Suprapubic skin (tissue), 4 donors: Measurements from ENCODE around the gene UBR1. TPM values are rescaled to one million over a fixed set of nuclear protein-coding genes. Genes with fewer than 3 reads are reported as not detected.

Experiments used
- DNase-seq, 2 donors: peaks; one replicate each; pipeline ENCODE4 v3.0.0-alpha.2; 2019; ENCODE audit warnings: low spot score in 2 of 2
- H3K27ac ChIP-seq: fragments of 200-600 bp; sonication (generic); one replicate; pipeline ENCODE4 v1.5.1; 2019
- H3K27me3 ChIP-seq: fragments of 200-600 bp; sonication (generic); one replicate; pipeline ENCODE4 v1.5.1; 2019
- H3K36me3 ChIP-seq: fragments of 200-600 bp; sonication (generic); one replicate; pipeline ENCODE4 v1.5.1; 2019
- H3K4me1 ChIP-seq: fragments of 200-600 bp; sonication (generic); one replicate; pipeline ENCODE4 v1.5.1; 2019
- H3K4me3 ChIP-seq: fragments of 200-600 bp; sonication (generic); one replicate; pipeline ENCODE4 v1.5.1; 2019; ENCODE audit warnings: mild to moderate bottlenecking
- H3K9me3 ChIP-seq: fragments of 200-600 bp; sonication (generic); one replicate; pipeline ENCODE4 v1.5.1; 2019
- EP300 ChIP-seq: sonication (generic); formaldehyde crosslinking; IDR thresholded peaks from one replicate; pipeline ENCODE4 v1.6.1; 2017; ENCODE audit warnings: antibody characterized with exemption
- POLR2A ChIP-seq, 2 donors: fragments of 450-650 bp; IDR thresholded peaks; one replicate each; pipeline ENCODE4 v1.6.1; 2017; ENCODE audit warnings: antibody characterized with exemption in 2 of 2, mild to moderate bottlenecking in 2 of 2, moderate library complexity in 2 of 2
- POLR2AphosphoS5 ChIP-seq, 3 donors: sonication (generic); formaldehyde crosslinking; IDR thresholded peaks; one replicate each; pipeline ENCODE4 v1.6.1; 2017; ENCODE audit warnings: antibody characterized with exemption in 3 of 3
- WGBS: methylation state at CpG from one replicate; pipeline ENCODE4 v1.1.5; 2018; 5-methylcytosine and 5-hydroxymethylcytosine counted together
- total RNA-seq, 4 donors: library from RNA; depleted of rRNA; stranded (reverse); fragments of >200 nt; gene quantifications; one replicate each; pipeline ENCODE4 v1.1.0, GENCODE V29; 2016
- TF ChIP-seq, protein P1 (sequence below), 2 donors: fragments of 200-600 bp in 1 of 2; fragments of 450-650 bp in 1 of 2; sonication (generic) in 1 of 2; IDR thresholded peaks; one replicate each; pipeline ENCODE4 v1.5.1; 2016 to 2019; ENCODE audit warnings: antibody characterized with exemption in 2 of 2, mild to moderate bottlenecking in 1 of 2, moderate library complexity in 1 of 2

The UBR1 gene
- total RNA-seq, 4 donors from 2014 or later, result 14.0 to 41.4 (median 19.2) TPM

DNA sequence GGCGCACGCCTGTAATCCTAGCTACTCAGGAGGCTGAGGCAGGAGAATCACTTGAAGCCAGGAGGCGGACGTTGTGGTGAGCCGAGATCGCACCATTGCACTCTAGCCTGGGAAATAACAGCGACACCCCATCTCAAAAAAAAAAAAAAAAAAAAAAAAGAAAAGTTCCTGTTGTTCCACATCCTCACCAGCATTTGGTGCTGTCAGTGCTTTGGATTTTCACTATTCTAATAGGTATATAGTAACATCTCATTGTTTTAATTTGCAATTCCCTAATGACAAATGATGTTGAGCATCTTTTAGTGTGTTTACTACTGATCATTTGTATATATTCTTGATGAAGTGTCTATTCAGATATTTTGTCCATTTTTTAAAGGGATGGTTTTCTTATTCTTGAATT lies 24.6 kb downstream of the UBR1 start:
- Histone ChIP-seq H3K4me3 (no peak overlapping the region), H3K27ac (no peak overlapping the region), H3K27me3 (no peaks in the 10 kb centered on the region), H3K36me3 (peaks cover 45% of the 10 kb centered on the region), H3K4me1 (no peaks in the 10 kb centered on the region), H3K9me3 (no peaks in the 10 kb centered on the region)
- DNase-seq, result no peak
- 98% methylated on average over 7 of the region's 7 CpGs for WGBS
- TF ChIP-seq EP300 (no peak), POLR2A (IDR thresholded peaks at IDR 0.05) (no peak), POLR2AphosphoS5 (IDR thresholded peaks at IDR 0.05) (no peak)
- TF ChIP-seq, protein P1, sequence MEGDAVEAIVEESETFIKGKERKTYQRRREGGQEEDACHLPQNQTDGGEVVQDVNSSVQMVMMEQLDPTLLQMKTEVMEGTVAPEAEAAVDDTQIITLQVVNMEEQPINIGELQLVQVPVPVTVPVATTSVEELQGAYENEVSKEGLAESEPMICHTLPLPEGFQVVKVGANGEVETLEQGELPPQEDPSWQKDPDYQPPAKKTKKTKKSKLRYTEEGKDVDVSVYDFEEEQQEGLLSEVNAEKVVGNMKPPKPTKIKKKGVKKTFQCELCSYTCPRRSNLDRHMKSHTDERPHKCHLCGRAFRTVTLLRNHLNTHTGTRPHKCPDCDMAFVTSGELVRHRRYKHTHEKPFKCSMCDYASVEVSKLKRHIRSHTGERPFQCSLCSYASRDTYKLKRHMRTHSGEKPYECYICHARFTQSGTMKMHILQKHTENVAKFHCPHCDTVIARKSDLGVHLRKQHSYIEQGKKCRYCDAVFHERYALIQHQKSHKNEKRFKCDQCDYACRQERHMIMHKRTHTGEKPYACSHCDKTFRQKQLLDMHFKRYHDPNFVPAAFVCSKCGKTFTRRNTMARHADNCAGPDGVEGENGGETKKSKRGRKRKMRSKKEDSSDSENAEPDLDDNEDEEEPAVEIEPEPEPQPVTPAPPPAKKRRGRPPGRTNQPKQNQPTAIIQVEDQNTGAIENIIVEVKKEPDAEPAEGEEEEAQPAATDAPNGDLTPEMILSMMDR (IDR thresholded peaks at IDR 0.05), result no peak

DNA sequence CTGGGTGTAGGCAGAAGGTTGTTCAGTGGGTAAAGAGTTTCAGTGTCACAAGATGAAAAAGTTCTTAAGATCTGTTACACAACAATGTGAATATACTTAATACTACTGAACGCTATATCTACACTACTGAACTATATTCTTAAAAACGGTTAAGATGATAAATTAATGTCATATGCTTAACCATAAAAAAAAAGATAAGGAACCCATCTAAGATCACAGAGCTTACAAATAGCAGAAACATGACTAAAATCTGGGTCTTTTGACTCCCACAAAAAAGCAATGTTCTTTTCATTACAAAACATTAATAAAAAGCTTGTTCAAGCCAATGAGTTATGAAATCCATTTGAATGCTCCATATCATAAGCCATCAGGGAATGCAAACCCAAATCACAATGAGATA lies 34.4 kb downstream of the UBR1 start:
- TF ChIP-seq POLR2A (IDR thresholded peaks at IDR 0.05), result no peak
- TF ChIP-seq POLR2AphosphoS5 (IDR thresholded peaks at IDR 0.05), result no peak
- no peak for TF ChIP-seq EP300
- TF ChIP-seq, protein P1 (IDR thresholded peaks at IDR 0.05), result no peak
- WGBS, result 85% methylated on average over 2 of the region's 2 CpGs
- peaks cover 57% of the 10 kb centered on the region for H3K36me3 ChIP-seq
- no peak overlapping the region for H3K27ac ChIP-seq
- no peak for DNase-seq
- no peak overlapping the region for H3K4me3 ChIP-seq
- H3K9me3 ChIP-seq, result no peaks in the 10 kb centered on the region
- no peaks in the 10 kb centered on the region for H3K27me3 ChIP-seq
- H3K4me1 ChIP-seq, result no peaks in the 10 kb centered on the region

DNA sequence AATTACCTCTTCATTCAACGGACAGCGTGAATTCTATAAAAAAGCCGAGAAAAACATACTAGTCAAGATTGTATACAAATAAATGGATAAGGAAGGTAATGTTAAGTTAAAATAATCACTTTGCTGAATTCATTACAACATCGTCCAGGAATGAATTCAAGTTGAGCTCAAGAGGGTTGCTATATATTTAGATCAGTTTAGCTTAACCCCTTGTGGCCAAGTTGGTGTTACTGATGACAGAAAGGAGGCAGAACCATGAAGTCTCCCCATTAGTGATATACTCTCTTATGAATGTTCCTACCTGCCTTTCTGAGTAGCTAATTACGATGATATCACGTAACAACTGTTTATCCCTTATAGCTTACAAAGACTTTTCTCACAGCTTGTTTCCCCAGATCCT lies 34.9 kb downstream of the UBR1 start:
- Histone ChIP-seq H3K9me3 (no peaks in the 10 kb centered on the region), H3K4me3 (no peak overlapping the region), H3K27ac (no peak overlapping the region), H3K36me3 (peaks cover 57% of the 10 kb centered on the region), H3K4me1 (no peaks in the 10 kb centered on the region), H3K27me3 (no peaks in the 10 kb centered on the region)
- 93% methylated on average over 6 of the region's 6 CpGs for WGBS
- no peak for DNase-seq
- TF ChIP-seq POLR2AphosphoS5 (IDR thresholded peaks at IDR 0.05), result no peak
- TF ChIP-seq, protein P1 (IDR thresholded peaks at IDR 0.05), result no peak

DNA sequence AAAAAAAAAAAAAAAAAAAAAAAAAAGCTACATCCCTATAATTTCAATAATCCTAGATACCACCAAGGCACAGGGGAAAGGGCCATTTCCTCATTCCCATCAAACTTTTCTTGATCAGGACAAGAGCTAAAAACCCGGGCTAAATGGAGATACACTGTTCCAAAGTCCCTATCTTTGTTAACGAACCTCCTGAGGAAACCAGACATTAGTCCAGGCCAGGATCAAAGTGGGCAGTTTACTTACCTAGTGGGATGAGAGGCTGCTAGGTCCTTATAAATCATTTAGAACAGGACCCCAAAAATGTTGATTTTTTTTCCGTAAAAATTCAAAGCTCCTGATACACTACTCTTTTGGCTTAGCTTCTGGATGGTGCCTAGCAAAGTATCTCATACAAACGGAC lies 35.6 kb downstream of the UBR1 start:
- WGBS, result 92% methylated on average over 4 of the region's 4 CpGs
- DNase-seq, result no peak
- no peaks in the 10 kb centered on the region for H3K4me1 ChIP-seq
- no peaks in the 10 kb centered on the region for H3K9me3 ChIP-seq
- H3K36me3 ChIP-seq, result peaks cover 64% of the 10 kb centered on the region
- no peaks in the 10 kb centered on the region for H3K27me3 ChIP-seq
- H3K27ac ChIP-seq, result no peak overlapping the region
- no peak overlapping the region for H3K4me3 ChIP-seq
- TF ChIP-seq POLR2A (IDR thresholded peaks at IDR 0.05) (no peak), EP300 (no peak), POLR2AphosphoS5 (IDR thresholded peaks at IDR 0.05) (no peak)
- TF ChIP-seq, protein P1 (IDR thresholded peaks at IDR 0.05), result no peak

DNA sequence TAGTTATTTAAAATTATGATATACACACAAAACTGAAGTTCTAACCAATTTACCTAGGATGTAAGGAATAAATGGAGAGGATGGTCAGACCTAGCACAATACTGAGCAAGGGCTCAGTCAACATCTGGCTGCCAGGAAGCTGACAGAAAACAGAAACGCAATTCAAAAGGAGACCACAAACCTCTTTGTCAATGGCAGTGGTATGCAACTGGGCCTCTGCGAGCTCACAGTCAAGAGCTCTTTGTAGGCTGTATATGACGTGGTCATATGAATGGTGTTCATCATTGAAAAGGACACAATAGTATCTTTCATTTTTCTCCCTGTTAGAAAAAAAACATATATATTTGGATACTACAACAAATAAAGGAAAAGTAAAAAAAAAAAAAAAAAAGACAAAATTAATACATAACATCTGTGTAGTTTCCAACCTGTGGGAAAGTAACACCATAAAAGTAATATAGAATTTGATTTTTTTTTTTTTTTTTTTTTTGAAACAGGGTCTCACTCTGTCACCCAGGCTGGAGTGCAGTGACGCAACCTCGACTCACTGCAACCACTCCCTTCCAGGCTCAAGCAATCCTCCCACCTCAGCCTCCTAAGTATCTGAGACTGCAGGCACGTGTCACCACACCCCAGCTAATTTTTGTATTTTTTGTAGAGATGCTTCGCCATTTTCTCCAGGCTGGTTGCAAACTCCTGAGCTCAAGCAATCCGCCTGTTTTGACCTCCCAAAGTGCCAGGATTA lies 37.9 kb downstream of the UBR1 start:
- no peak overlapping the region for H3K4me3 ChIP-seq
- H3K4me1 ChIP-seq, result no peaks in the 10 kb centered on the region
- DNase-seq, result no peak
- TF ChIP-seq POLR2A (IDR thresholded peaks at IDR 0.05) (no peak), EP300 (no peak)
- no peaks in the 10 kb centered on the region for H3K27me3 ChIP-seq
- H3K27ac ChIP-seq, result no peak overlapping the region
- WGBS, result 80% methylated on average over 8 of the region's 8 CpGs
- peaks cover 61% of the 10 kb centered on the region for H3K36me3 ChIP-seq
- H3K9me3 ChIP-seq, result no peaks in the 10 kb centered on the region

DNA sequence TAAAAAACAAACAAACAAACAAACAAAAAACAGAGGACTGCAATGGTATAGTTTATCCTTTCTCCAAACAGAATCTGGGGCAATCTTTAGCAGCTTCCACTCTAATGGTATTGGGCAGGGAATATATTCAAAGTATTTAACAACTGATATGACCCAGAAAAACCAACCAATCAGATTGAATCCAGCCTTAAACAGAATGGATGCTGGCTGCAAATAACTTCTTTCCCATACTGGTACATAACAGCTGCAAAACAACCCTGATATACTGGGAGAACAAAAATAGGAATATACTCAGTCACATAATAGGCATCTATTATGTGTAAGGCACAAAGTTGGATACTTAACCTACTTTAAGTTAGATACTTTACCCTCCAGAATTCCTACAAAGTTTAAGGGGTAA lies 49.1 kb downstream of the UBR1 start:
- H3K4me1 ChIP-seq, result no peaks in the 10 kb centered on the region
- peaks cover 77% of the 10 kb centered on the region for H3K36me3 ChIP-seq
- TF ChIP-seq EP300 (no peak), POLR2AphosphoS5 (IDR thresholded peaks at IDR 0.05) (no peak), POLR2A (IDR thresholded peaks at IDR 0.05) (no peak)
- TF ChIP-seq, protein P1 (IDR thresholded peaks at IDR 0.05), result no peak
- no peaks in the 10 kb centered on the region for H3K27me3 ChIP-seq
- no peak overlapping the region for H3K4me3 ChIP-seq
- no peaks in the 10 kb centered on the region for H3K9me3 ChIP-seq
- H3K27ac ChIP-seq, result no peak overlapping the region
- no peak for DNase-seq
